MM.1S (cell line): ENCODE results near the gene KCNQ5.

Source experiments
- DNase-seq: peaks from one replicate; pipeline ENCODE4 v3.0.0-alpha.2; 2015
- H2AFZ ChIP-seq: fragments of 300-600 bp; sonication (generic); 2 replicates; pipeline ENCODE4 v1.6.0; 2016; ENCODE audit warnings: antibody characterized with exemption, low read length
- H3F3A ChIP-seq: fragments of 300-600 bp; sonication (generic); 2 replicates; pipeline ENCODE4 v1.6.1; 2016; ENCODE audit warnings: mild to moderate bottlenecking, antibody characterized with exemption, low read length, moderate library complexity, mixed read lengths; ENCODE audit not compliant: insufficient read depth
- H3K27ac ChIP-seq: fragments of 300-600 bp; sonication (generic); 2 replicates; pipeline ENCODE4 v1.5.1; 2016; ENCODE audit warnings: mild to moderate bottlenecking, low read length
- H3K27me3 ChIP-seq: fragments of 300-600 bp; sonication (generic); replicated peaks from 2 replicates; pipeline ENCODE4 v1.6.0; 2016; ENCODE audit warnings: low read length; ENCODE audit not compliant: insufficient read depth
- H3K36me3 ChIP-seq: fragments of 300-600 bp; sonication (generic); replicated peaks from 2 replicates; pipeline ENCODE4 v1.6.1; 2016; ENCODE audit warnings: mild to moderate bottlenecking, low read length, mixed read lengths; ENCODE audit not compliant: insufficient read depth
- H3K4me1 ChIP-seq: fragments of 300-600 bp; sonication (generic); 2 replicates; pipeline ENCODE4 v1.6.1; 2016; ENCODE audit warnings: low read length, mixed read lengths
- H3K4me2 ChIP-seq: fragments of 300-600 bp; sonication (generic); 2 replicates; pipeline ENCODE4 v1.6.0; 2016; ENCODE audit warnings: low read depth, low read length
- H3K4me3 ChIP-seq: fragments of 300-600 bp; sonication (generic); 2 replicates; pipeline ENCODE4 v1.5.1; 2016; ENCODE audit warnings: low read length, mixed read lengths
- H3K79me2 ChIP-seq: fragments of 300-600 bp; sonication (generic); 2 replicates; pipeline ENCODE4 v1.6.1; 2016; ENCODE audit warnings: mixed run types, low read length, mixed read lengths
- H3K9ac ChIP-seq: fragments of 300-600 bp; sonication (generic); 2 replicates; pipeline ENCODE4 v1.6.1; 2016; ENCODE audit warnings: low read length, mixed read lengths
- H3K9me2 ChIP-seq: fragments of 300-600 bp; sonication (generic); replicated peaks from 2 replicates; pipeline ENCODE4 v1.6.1; 2016; ENCODE audit warnings: mild to moderate bottlenecking, low read length, mixed read lengths; ENCODE audit not compliant: insufficient read depth
- H3K9me3 ChIP-seq: fragments of 300-600 bp; sonication (generic); replicated peaks from 2 replicates; pipeline ENCODE4 v1.6.1; 2016; ENCODE audit warnings: mild to moderate bottlenecking, low read length, mixed read lengths; ENCODE audit not compliant: insufficient read depth
- H4K20me1 ChIP-seq: fragments of 300-600 bp; sonication (generic); 2 replicates; pipeline ENCODE4 v1.6.1; 2016; ENCODE audit warnings: mild to moderate bottlenecking, low read length, moderate library complexity, mixed read lengths; ENCODE audit not compliant: insufficient read depth
- CTCF ChIP-seq: fragments of 300-600 bp; sonication (generic); IDR thresholded peaks from 2 replicates; pipeline ENCODE4 v1.5.1; 2016; ENCODE audit warnings: antibody characterized with exemption, low read length, mixed read lengths
- EZH2 ChIP-seq: fragments of 300-600 bp; sonication (generic); optimal IDR thresholded peaks from 2 replicates; pipeline ENCODE3; 2017; ENCODE audit warnings: low read depth, mild to moderate bottlenecking, antibody characterized with exemption, low read length, mixed read lengths
- EZH2phosphoT487 ChIP-seq: fragments of 300-600 bp; sonication (generic); IDR thresholded peaks from 2 replicates; pipeline ENCODE4 v1.6.1; 2018; ENCODE audit warnings: antibody characterized with exemption, low read length

KCNQ5 gene

DNA sequence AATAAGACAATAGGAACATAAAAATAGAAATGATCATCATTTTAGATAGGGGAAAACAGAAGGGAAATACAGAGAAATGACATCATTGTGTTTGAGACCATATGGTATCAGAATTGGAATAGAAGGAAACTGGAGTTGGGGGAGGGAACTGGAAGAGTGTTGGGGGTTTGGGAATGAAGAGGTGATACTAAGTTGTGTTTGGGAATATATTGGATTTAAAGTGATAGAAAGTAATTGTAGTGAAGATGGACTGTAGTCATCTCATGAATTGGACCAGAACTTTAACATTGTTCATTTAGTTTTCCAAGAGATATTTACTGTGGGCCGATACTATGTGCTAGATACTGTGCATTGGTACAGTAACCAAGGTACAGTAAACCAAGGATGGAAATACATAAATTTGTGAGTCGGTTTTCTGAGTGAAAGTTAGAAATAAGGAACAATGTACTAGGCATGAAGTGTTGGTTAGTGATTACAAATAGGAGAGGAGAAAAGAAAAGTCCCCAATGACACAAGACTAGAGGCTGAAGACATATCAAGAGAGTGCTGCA, 32.3 kb downstream of the KCNQ5 start:
- H3K27me3 ChIP-seq = no peaks in the 10 kb centered on the region
- H4K20me1 ChIP-seq = no peaks in the 10 kb centered on the region
- no peaks in the 10 kb centered on the region for H3K9me3 ChIP-seq
- peaks cover 8% of the 10 kb centered on the region for H3K4me1 ChIP-seq
- H3K4me2 ChIP-seq = no peak overlapping the region
- DNase-seq = no peak
- H3K4me3 ChIP-seq = no peak overlapping the region
- H2AFZ ChIP-seq = no peak overlapping the region
- no peaks in the 10 kb centered on the region; the same call in 1 of the 2 replicates for H3K36me3 ChIP-seq
- no peak for TF ChIP-seq EZH2phosphoT487
- TF ChIP-seq EZH2 = no peak
- TF ChIP-seq CTCF = no peak
- no peak overlapping the region for H3K9ac ChIP-seq
- no peak overlapping the region for H3K27ac ChIP-seq
- H3K9me2 ChIP-seq = no peaks in the 10 kb centered on the region
- no peaks in the 10 kb centered on the region for H3F3A ChIP-seq
- peaks cover 40% of the 10 kb centered on the region for H3K79me2 ChIP-seq

DNA sequence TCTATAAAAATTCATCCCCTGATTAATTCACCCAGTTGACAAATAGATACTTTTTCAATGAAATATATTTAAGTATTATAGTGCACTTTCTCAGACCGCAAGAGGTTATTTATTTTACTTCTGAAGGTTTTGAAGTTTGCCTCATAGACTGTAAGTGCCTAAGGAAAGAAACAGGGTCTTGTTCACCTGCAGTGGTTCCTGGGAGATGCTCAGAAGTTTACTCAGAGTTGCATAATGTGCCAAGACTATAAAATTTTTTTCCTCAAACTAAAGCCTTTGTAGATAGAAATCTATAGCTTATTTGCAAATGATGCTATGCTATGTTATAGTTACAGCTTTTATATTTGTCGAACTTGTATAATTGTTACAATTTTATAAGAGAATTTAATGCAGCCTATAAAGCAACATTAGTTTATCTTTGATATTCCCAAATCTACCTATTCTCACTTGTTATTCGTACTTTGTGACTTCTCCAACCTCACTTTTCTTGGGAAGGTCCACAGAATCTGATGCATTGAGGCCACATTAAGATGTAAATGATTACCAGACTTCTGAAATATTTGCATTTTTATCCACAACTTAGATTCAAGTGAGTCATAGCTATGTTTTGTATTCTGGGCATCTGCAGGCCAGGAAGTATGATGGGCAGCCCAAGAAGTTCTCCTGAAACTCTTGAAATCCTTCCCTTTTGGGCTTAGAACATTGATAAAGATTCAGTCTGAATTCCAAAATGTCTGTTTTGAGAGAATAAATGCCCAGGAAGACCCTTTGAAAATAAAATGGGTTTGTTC, 35.7 kb downstream of the KCNQ5 start:
- Histone ChIP-seq H3K9me2 (no peaks in the 10 kb centered on the region), H3K27me3 (no peaks in the 10 kb centered on the region), H3K4me1 (no peaks in the 10 kb centered on the region), H3K79me2 (peaks cover 19% of the 10 kb centered on the region), H3K27ac (no peak overlapping the region), H3K9ac (no peak overlapping the region), H4K20me1 (no peaks in the 10 kb centered on the region), H3K9me3 (no peaks in the 10 kb centered on the region), H3K36me3 (no peaks in the 10 kb centered on the region; the same call in 1 of the 2 replicates), H2AFZ (no peak overlapping the region), H3K4me2 (no peak overlapping the region), H3K4me3 (no peak overlapping the region), H3F3A (no peaks in the 10 kb centered on the region)
- no peak for DNase-seq
- no peak for TF ChIP-seq CTCF
- no peak for TF ChIP-seq EZH2
- no peak for TF ChIP-seq EZH2phosphoT487

DNA sequence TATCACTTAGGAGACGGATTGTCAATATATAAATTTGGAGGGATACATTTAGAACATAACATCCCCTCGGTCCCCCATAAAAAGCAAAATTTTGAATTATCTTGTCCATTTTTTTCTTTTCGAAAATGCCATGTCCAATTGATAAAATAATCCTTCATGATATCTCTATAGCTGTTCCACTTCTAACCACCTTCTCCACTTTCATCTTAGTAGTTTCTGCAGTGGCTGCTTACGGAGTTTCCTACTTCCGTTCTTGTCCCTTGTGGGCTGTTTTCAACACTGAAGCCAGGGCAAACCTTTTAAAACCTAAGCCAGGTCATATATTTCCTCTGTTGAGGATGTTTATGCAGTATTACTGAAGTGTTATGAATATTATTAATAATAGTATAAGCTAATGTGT, 37.9 kb downstream of the KCNQ5 start:
- H4K20me1 ChIP-seq = no peaks in the 10 kb centered on the region
- DNase-seq = no peak
- H3K27ac ChIP-seq = no peak overlapping the region
- H3K36me3 ChIP-seq = no peaks in the 10 kb centered on the region
- H3K4me1 ChIP-seq = no peaks in the 10 kb centered on the region
- no peaks in the 10 kb centered on the region for H3K9me2 ChIP-seq
- no peaks in the 10 kb centered on the region for H3F3A ChIP-seq
- 0 out of 2 replicates have a peak, but pooled peaks cover 10% of the 10 kb centered on the region for H3K79me2 ChIP-seq
- no peaks in the 10 kb centered on the region for H3K9me3 ChIP-seq
- no peak for TF ChIP-seq EZH2
- H2AFZ ChIP-seq = no peak overlapping the region
- no peaks in the 10 kb centered on the region for H3K27me3 ChIP-seq
- no peak overlapping the region for H3K4me2 ChIP-seq
- no peak overlapping the region for H3K4me3 ChIP-seq
- no peak overlapping the region for H3K9ac ChIP-seq

- Histone ChIP-seq H3K36me3 (no peaks in the 10 kb centered on the region), H3F3A (no peaks in the 10 kb centered on the region), H3K79me2 (0 out of 2 replicates have a peak, but pooled peaks cover 3% of the 10 kb centered on the region), H3K4me2 (no peak overlapping the region), H3K9ac (no peak overlapping the region), H3K27me3 (no peaks in the 10 kb centered on the region), H3K9me3 (no peaks in the 10 kb centered on the region), H3K4me3 (no peak overlapping the region), H4K20me1 (no peaks in the 10 kb centered on the region), H3K27ac (no peak overlapping the region), H2AFZ (no peak overlapping the region), H3K4me1 (no peaks in the 10 kb centered on the region), H3K9me2 (no peaks in the 10 kb centered on the region)
- DNase-seq = no peak
- no peak for TF ChIP-seq EZH2phosphoT487
- no peak for TF ChIP-seq CTCF
- no peak for TF ChIP-seq EZH2
Measured at GRCh38 chr6:72661411-72661810, 39.5 kb downstream of the KCNQ5 start.
